ENCODE results near the gene HTD2. TPM values are rescaled to one million over a fixed set of nuclear protein-coding genes. Genes with fewer than 3 reads are reported as not detected.
"Not testable (repeated sequence)": the region's sequence is repeated elsewhere in the genome, so short reads cannot be mapped to it uniquely, and the experiment has no call there.

Gene HTD2
- total and polyA plus RNA-seq, 2 experiments from 2014 or later: 5.4 to 17.0 TPM

DNA sequence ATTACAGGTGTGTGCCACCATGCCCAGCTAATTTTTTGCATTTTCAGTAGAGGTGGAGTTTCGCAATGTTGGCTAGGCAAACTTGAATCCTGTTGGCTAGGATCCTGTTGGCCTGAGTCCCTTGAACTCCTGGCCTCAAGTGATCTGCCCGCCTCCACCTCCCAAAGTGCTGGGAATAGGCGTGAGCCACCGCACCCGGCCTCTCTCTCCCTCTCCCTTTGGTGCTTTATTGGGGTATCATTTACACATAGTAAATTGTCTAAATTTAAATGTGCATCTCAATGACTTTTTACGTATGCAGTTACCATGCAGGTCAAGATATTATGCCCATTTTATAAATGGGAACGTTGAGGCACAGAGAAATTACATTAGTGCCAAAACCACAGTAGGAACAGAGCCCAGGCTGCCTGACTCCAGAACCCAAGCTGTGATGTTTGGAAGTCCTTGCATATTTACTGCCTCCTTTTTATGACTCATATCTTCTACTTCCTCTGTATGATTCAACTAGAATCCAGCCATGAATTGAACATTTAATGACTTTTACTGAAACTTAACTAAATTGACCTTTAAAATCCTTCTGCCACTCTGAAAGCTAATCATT is 34.3 kb upstream of the HTD2 start:
- Histone ChIP-seq H3K36me3 (ENCODE audit: low read depth) (no peaks in the 10 kb centered on the region), H3K4me2 (ENCODE audit: unreplicated experiment) (peak overlapping the region; percentile 84), H2AFZ (peak overlapping the region; percentile 79), H3K79me2 (ENCODE audit: insufficient read depth) (no peaks in the 10 kb centered on the region), H3K27ac (peak overlapping the region; percentile 85), H3K9me3 (ENCODE audit: low read depth) (no peaks in the 10 kb centered on the region), H4K20me1 (ENCODE audit: insufficient read depth) (no peaks in the 10 kb centered on the region), H3K4me1 (ENCODE audit: insufficient read depth) (peaks cover 23% of the 10 kb centered on the region), H3K9ac (peak overlapping the region; percentile 69), H3K27me3 (replicated peaks; ENCODE audit: insufficient read depth) (no peaks in the 10 kb centered on the region), H3K9me2 (ENCODE audit: insufficient read depth) (no peaks in the 10 kb centered on the region), H3F3A (ENCODE audit: insufficient read depth) (peaks cover 24% of the 10 kb centered on the region), H3K4me3 (peak overlapping the region; percentile 60)
- in situ Hi-C loops (cut with MboI): no loop called here
- no peak for TF ChIP-seq EZH2phosphoT487 (IDR thresholded peaks at IDR 0.05; ENCODE audit: insufficient read depth, low read depth)
- no peak for TF ChIP-seq EZH2 (IDR thresholded peaks at IDR 0.05; ENCODE audit: insufficient read depth, poor library complexity, severe bottlenecking)
- 34 to 40% methylated on average over 7 of the region's 7 CpGs for WGBS, 2 experiments (ENCODE audit: low coverage in 1 of 2, low lambda C conversion rate in 2 of 2, missing lambda C conversion rate in 2 of 2)
- DNase-seq: peak; percentile 93

DNA sequence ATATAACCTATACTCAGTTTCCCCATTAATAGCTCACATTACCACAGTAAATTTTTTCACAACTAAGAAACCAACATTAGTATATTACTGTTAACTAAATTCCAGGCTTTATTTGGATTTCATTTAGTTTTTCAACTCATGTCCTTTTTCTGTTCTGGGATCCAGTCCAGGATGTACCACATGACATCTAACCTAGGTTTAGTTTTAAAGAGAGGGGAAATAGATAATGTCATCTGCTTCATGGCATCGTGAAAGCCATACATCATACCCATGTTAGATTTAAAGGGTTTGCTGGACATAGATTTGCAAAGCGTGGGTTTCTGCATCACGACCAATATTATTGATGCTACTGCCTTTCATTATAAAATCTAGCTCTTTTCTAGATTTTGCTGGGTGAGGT is 33.4 kb upstream of the HTD2 start:
- H3K27me3 ChIP-seq (replicated peaks; ENCODE audit: insufficient read depth): no peaks in the 10 kb centered on the region

DNA sequence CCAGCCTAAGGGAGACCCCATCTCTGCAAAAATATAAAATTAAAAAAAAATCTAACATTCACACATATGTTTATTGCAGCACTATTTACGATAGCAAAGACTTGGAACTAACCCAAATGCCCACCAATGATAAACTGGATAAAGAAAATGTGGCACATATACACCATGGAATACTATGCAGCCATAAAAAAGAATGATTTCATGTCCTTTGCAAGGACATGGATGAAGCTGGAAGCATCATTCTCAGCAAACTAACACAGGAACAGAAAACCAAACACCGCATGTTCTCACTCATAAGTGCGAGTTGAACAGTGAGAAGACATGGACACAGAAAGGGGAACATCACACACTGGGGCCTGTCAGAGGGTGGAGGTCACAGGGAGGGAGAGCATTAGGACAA is 33.0 kb upstream of the HTD2 start:
- in situ Hi-C loops (cut with MboI); H3K79me2 ChIP-seq (ENCODE audit: insufficient read depth); H4K20me1 ChIP-seq (ENCODE audit: insufficient read depth); H3K27me3 ChIP-seq (replicated peaks; ENCODE audit: insufficient read depth); H3K9ac ChIP-seq; H3K4me3 ChIP-seq; H3K9me3 ChIP-seq (ENCODE audit: low read depth); H3K9me2 ChIP-seq (ENCODE audit: insufficient read depth); H2AFZ ChIP-seq; DNase-seq; H3K36me3 ChIP-seq (ENCODE audit: low read depth): not testable (repeated sequence)
- Histone ChIP-seq H3F3A (ENCODE audit: insufficient read depth) (peaks cover 24% of the 10 kb centered on the region), H3K27ac (peak overlapping the region; percentile 85; the same call in 1 of the 2 replicates), H3K4me2 (ENCODE audit: unreplicated experiment) (peak overlapping the region; percentile 84), H3K4me1 (ENCODE audit: insufficient read depth) (peaks cover 23% of the 10 kb centered on the region)
- 95 to 99% methylated on average over 3 of the region's 3 CpGs for WGBS, 2 experiments (ENCODE audit: low coverage in 1 of 2, low lambda C conversion rate in 2 of 2, missing lambda C conversion rate in 2 of 2)

More for the DNA sequence above, 33.4 kb upstream of the HTD2 start:
- peak overlapping the region; percentile 84 for H3K4me2 ChIP-seq (ENCODE audit: unreplicated experiment)
- no peaks in the 10 kb centered on the region for H3K36me3 ChIP-seq (ENCODE audit: low read depth)
- no peaks in the 10 kb centered on the region for H4K20me1 ChIP-seq (ENCODE audit: insufficient read depth)
- peak overlapping the region; percentile 60; the same call in 1 of the 2 replicates for H3K4me3 ChIP-seq
- H3K9ac ChIP-seq: peak overlapping the region; percentile 69
- WGBS, 2 experiments (ENCODE audit: low coverage in 1 of 2, low lambda C conversion rate in 2 of 2, missing lambda C conversion rate in 2 of 2): 84% methylated on average over 3 of the region's 3 CpGs
- H3K9me2 ChIP-seq (ENCODE audit: insufficient read depth): no peaks in the 10 kb centered on the region
- in situ Hi-C loops (cut with MboI): no loop called here
- peaks cover 23% of the 10 kb centered on the region for H3K4me1 ChIP-seq (ENCODE audit: insufficient read depth)
- H3K27ac ChIP-seq: peak overlapping the region; percentile 85
- no peaks in the 10 kb centered on the region for H3K9me3 ChIP-seq (ENCODE audit: low read depth)
- peaks cover 24% of the 10 kb centered on the region for H3F3A ChIP-seq (ENCODE audit: insufficient read depth)
- TF ChIP-seq EZH2 (IDR thresholded peaks at IDR 0.05; ENCODE audit: insufficient read depth, poor library complexity, severe bottlenecking) (no peak), EZH2phosphoT487 (IDR thresholded peaks at IDR 0.05; ENCODE audit: insufficient read depth, low read depth) (no peak)
- H2AFZ ChIP-seq: no peak overlapping the region
- no peaks in the 10 kb centered on the region for H3K79me2 ChIP-seq (ENCODE audit: insufficient read depth)
- DNase-seq: peak; percentile 32

DNA sequence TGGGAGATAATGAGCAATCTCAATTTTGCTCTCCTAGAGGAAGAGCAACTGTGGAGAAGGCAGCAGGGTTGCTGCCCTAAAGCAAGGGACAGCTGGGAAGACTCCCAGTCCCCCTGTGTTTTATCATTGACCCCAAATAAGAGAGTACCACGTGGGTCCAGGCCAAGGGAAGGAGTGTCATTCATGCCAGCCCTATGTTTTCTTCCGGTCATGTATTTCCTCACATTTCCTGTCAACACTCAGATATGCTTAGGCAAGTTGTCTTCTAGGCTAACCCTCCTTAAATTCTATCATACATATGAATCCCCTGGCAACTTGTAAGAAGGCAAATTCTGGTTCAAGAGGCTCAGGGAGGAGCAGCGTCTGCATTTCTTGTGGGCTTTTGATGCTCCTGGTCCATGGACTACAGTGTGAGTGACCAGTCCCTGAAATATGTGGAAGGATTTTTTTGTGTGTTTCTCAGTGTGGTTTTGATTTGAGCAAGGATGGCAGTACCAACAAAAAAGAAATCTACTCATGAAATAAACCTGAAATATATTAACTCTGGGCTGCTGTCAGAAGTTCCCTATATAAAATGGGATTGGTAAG is 32.2 kb upstream of the HTD2 start:
- peak; percentile 50 for DNase-seq
- peaks cover 23% of the 10 kb centered on the region for H3K4me1 ChIP-seq (ENCODE audit: insufficient read depth)
- no peak overlapping the region for H3K27ac ChIP-seq
- H3K27me3 ChIP-seq (replicated peaks; ENCODE audit: insufficient read depth): no peaks in the 10 kb centered on the region
- H3K79me2 ChIP-seq (ENCODE audit: insufficient read depth): no peaks in the 10 kb centered on the region
- no peaks in the 10 kb centered on the region for H4K20me1 ChIP-seq (ENCODE audit: insufficient read depth)
- in situ Hi-C loops (cut with MboI): no loop called here
- WGBS, 2 experiments (ENCODE audit: low coverage in 1 of 2, low lambda C conversion rate in 2 of 2, missing lambda C conversion rate in 2 of 2): 69 to 72% methylated on average over 3 of the region's 3 CpGs
- peaks cover 24% of the 10 kb centered on the region for H3F3A ChIP-seq (ENCODE audit: insufficient read depth)
- no peaks in the 10 kb centered on the region for H3K9me2 ChIP-seq (ENCODE audit: insufficient read depth)
- no peak overlapping the region for H3K4me3 ChIP-seq
- no peaks in the 10 kb centered on the region for H3K9me3 ChIP-seq (ENCODE audit: low read depth)
- peak overlapping the region; percentile 17 for H3K4me2 ChIP-seq (ENCODE audit: unreplicated experiment)
- no peaks in the 10 kb centered on the region for H3K36me3 ChIP-seq (ENCODE audit: low read depth)
- TF ChIP-seq EZH2 (IDR thresholded peaks at IDR 0.05; ENCODE audit: insufficient read depth, poor library complexity, severe bottlenecking): no peak
- TF ChIP-seq EZH2phosphoT487 (IDR thresholded peaks at IDR 0.05; ENCODE audit: insufficient read depth, low read depth): no peak
- H3K9ac ChIP-seq: no peak overlapping the region
- peak overlapping the region; percentile 0; the same call in 1 of the 2 replicates for H2AFZ ChIP-seq
